Liver (tissue), 9 donors: ENCODE results near the gene FOXO1. TPM values are rescaled to one million over a fixed set of nuclear protein-coding genes. Genes with fewer than 3 reads are reported as not detected.

Experiments used
- DNase-seq: peaks from one replicate; pipeline ENCODE4 v3.0.0-alpha.2; 2017; ENCODE audit warnings: low spot score
- H3K27ac ChIP-seq, 2 donors: one replicate each; pipeline ENCODE4 v1.7.0; 2013; ENCODE audit warnings: inconsistent platforms in 2 of 2, low read length in 2 of 2, control low read depth in 1 of 2, low read depth in 1 of 2, mild to moderate bottlenecking in 1 of 2
- H3K27me3 ChIP-seq, 4 donors: one replicate each; pipeline versions ENCODE4 v1.6.1 to v1.7.0; 2013; ENCODE audit warnings: low read length in 3 of 4, inconsistent platforms in 1 of 4, mild to moderate bottlenecking in 1 of 4, moderate library complexity in 1 of 4; ENCODE audit not compliant: control insufficient read depth in 4 of 4, insufficient read depth in 4 of 4
- H3K36me3 ChIP-seq, 4 donors: one replicate each; pipeline versions ENCODE4 v1.6.1 to v1.7.0; 2013; ENCODE audit warnings: low read length in 3 of 4, mild to moderate bottlenecking in 3 of 4, low read depth in 1 of 4, moderate library complexity in 1 of 4; ENCODE audit not compliant: control insufficient read depth in 4 of 4, insufficient read depth in 3 of 4
- H3K4me1 ChIP-seq, 4 donors: one replicate each; pipeline versions ENCODE4 v1.6.1 to v1.7.0; 2013; ENCODE audit warnings: low read length in 3 of 4, mild to moderate bottlenecking in 3 of 4, moderate library complexity in 1 of 4; ENCODE audit not compliant: control insufficient read depth in 4 of 4, insufficient read depth in 4 of 4
- H3K4me3 ChIP-seq, 3 donors: one replicate each; pipeline versions ENCODE4 v1.6.1 to v1.7.0; 2013; ENCODE audit warnings: low read length in 3 of 3, control low read depth in 1 of 3, low read depth in 1 of 3, mild to moderate bottlenecking in 1 of 3
- H3K9ac ChIP-seq, 2 donors: one replicate each; pipeline ENCODE4 v1.7.0; 2013; ENCODE audit warnings: low read length in 2 of 2, mild to moderate bottlenecking in 2 of 2, moderate library complexity in 2 of 2, control low read depth in 1 of 2, low read depth in 1 of 2
- H3K9me3 ChIP-seq, 4 donors: one replicate each; pipeline versions ENCODE4 v1.6.1 to v1.7.0; 2013; ENCODE audit warnings: low read length in 3 of 4; ENCODE audit not compliant: control insufficient read depth in 4 of 4
- CTCF ChIP-seq: fragments of 150-350 bp; IDR thresholded peaks from 2 replicates; pipeline ENCODE4 v1.5.1; 2017; ENCODE audit warnings: improper control_type of control experiment, low read depth, low read length; ENCODE audit not compliant: missing input control
- EGR1 ChIP-seq, 2 donors: IDR thresholded peaks; 2 replicates each; pipeline ENCODE4 v1.6.1; 2016 to 2018; ENCODE audit warnings: antibody characterized with exemption in 2 of 2, low read depth in 2 of 2
- FOXA1 ChIP-seq: IDR thresholded peaks from 2 replicates; pipeline ENCODE4 v1.6.1; 2016; ENCODE audit warnings: antibody characterized with exemption
- FOXA2 ChIP-seq: IDR thresholded peaks from 2 replicates; pipeline ENCODE4 v1.6.1; 2016; ENCODE audit warnings: antibody characterized with exemption
- GABPA ChIP-seq, 2 donors: IDR thresholded peaks in 1 of 2; conservative IDR thresholded peaks in 1 of 2; 2 replicates each; pipeline ENCODE4 v1.6.1; 2016; ENCODE audit warnings: antibody characterized with exemption in 2 of 2, mild to moderate bottlenecking in 1 of 2, moderate library complexity in 1 of 2
- HNF4A ChIP-seq, 2 donors: conservative IDR thresholded peaks; 2 replicates each; pipeline ENCODE4 v1.6.1; 2016; ENCODE audit warnings: antibody characterized with exemption in 2 of 2, mild to moderate bottlenecking in 2 of 2
- HNF4G ChIP-seq: IDR thresholded peaks from 2 replicates; pipeline ENCODE4 v1.6.1; 2016; ENCODE audit warnings: antibody characterized with exemption
- JUND ChIP-seq, 2 donors: IDR thresholded peaks; 2 replicates each; pipeline ENCODE4 v1.6.1; 2016; ENCODE audit warnings: antibody characterized with exemption in 2 of 2
- MAX ChIP-seq: IDR thresholded peaks from 2 replicates; pipeline ENCODE4 v1.6.1; 2016; ENCODE audit warnings: antibody characterized with exemption
- NR2F2 ChIP-seq: IDR thresholded peaks from 2 replicates; pipeline ENCODE4 v1.6.1; 2016; ENCODE audit warnings: antibody characterized with exemption
- RAD21 ChIP-seq, 2 donors: IDR thresholded peaks; 2 replicates each; pipeline ENCODE4 v1.6.1; 2016; ENCODE audit warnings: antibody characterized with exemption in 2 of 2, mild to moderate bottlenecking in 2 of 2
- RXRA ChIP-seq, 2 donors: IDR thresholded peaks; 2 replicates each; pipeline ENCODE4 v1.6.1; 2017 to 2018; ENCODE audit warnings: antibody characterized with exemption in 2 of 2, mild to moderate bottlenecking in 1 of 2
- SP1 ChIP-seq: IDR thresholded peaks from 2 replicates; pipeline ENCODE4 v1.6.1; 2018; ENCODE audit warnings: antibody characterized with exemption, mild to moderate bottlenecking
- TAF1 ChIP-seq: conservative IDR thresholded peaks from 2 replicates; pipeline ENCODE4 v1.6.1; 2016; ENCODE audit warnings: antibody characterized with exemption, mild to moderate bottlenecking
- YY1 ChIP-seq: IDR thresholded peaks from 2 replicates; pipeline ENCODE4 v1.6.1; 2016; ENCODE audit warnings: antibody characterized with exemption, mild to moderate bottlenecking
- WGBS: extraction: QIAGEN DNeasy Blood & Tissue Kit; methylation state at CpG from one replicate; pipeline ENCODE4 v1.1.7; 2013; 5-methylcytosine and 5-hydroxymethylcytosine counted together
- polyA plus RNA-seq, 2 donors: library from polyadenylated mRNA; stranded (reverse) in 1 of 2; unstranded in 1 of 2; fragments of 200-250 nt in 1 of 2; fragments of >200 nt in 1 of 2; fragmentation: Nextera tagmentation in 1 of 2; extraction: Ambion mirVana in 1 of 2; gene quantifications; one replicate each; pipeline versions ENCODE4 v1.2.1 to v1.2.3, GENCODE V29; 2013 to 2015
- total RNA-seq, 2 donors: library from RNA; depleted of rRNA; stranded (reverse); fragments of >200 nt; gene quantifications; one replicate each; pipeline ENCODE4 v1.2.3, GENCODE V29; 2014
- TF ChIP-seq, protein P1 (sequence below): IDR thresholded peaks from 2 replicates; pipeline ENCODE4 v1.6.1; 2016; ENCODE audit warnings: antibody characterized with exemption
- TF ChIP-seq, protein P2 (sequence below): IDR thresholded peaks from 2 replicates; pipeline ENCODE4 v1.6.1; 2016; ENCODE audit warnings: antibody characterized with exemption, mild to moderate bottlenecking
- TF ChIP-seq, protein P3 (sequence below): IDR thresholded peaks from 2 replicates; pipeline ENCODE4 v1.6.1; 2016; ENCODE audit warnings: antibody characterized with exemption
- donor health status: healthy.
- donor health status: healthy.
- donor health status: healthy.
- donor health status: healthy.
- donor health status: healthy.

FOXO1 gene
- total and polyA plus RNA-seq, 4 donors = 5.4 to 23.6 (median 8.6) TPM

DNA sequence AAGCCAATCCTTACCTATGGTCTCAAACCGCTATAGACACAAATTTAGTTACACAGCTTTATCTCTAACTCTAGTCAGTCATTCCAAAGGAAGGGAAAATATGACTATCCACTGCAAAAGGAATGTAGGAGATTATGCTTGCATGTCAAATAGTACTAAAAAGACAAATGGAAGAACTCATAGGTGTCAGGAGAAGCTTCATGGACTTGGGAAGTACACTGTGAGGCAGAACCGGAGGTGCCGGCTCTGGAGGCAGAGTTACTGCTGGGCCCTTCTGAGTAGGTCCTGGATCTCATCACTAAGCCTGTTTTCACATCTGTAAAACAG lies 97.5 kb downstream of the FOXO1 start (continued):
- TF ChIP-seq CTCF = no peak
- TF ChIP-seq, protein P1, sequence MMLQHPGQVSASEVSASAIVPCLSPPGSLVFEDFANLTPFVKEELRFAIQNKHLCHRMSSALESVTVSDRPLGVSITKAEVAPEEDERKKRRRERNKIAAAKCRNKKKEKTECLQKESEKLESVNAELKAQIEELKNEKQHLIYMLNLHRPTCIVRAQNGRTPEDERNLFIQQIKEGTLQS = no peak

- no peaks in the 10 kb centered on the region for H3K9me3 ChIP-seq
- H3K27me3 ChIP-seq = no peaks in the 10 kb centered on the region
- no peak for TF ChIP-seq NR2F2
- no peak for TF ChIP-seq FOXA1
- TF ChIP-seq RAD21 (IDR thresholded peaks at IDR 0.05) = no peak
- TF ChIP-seq HNF4A (conservative IDR thresholded peaks at IDR 0.05) = peak; percentile 17 to 18
- no peak for TF ChIP-seq YY1
- TF ChIP-seq RXRA (IDR thresholded peaks at IDR 0.05) = peak in 1 of 2 donors; percentile 24
- no peak for TF ChIP-seq JUND (IDR thresholded peaks at IDR 0.05)
- no peak for TF ChIP-seq GABPA (IDR thresholded peaks at IDR 0.05 in 1 of 2, conservative IDR thresholded peaks at IDR 0.05 in 1 of 2)
- TF ChIP-seq, protein P2, sequence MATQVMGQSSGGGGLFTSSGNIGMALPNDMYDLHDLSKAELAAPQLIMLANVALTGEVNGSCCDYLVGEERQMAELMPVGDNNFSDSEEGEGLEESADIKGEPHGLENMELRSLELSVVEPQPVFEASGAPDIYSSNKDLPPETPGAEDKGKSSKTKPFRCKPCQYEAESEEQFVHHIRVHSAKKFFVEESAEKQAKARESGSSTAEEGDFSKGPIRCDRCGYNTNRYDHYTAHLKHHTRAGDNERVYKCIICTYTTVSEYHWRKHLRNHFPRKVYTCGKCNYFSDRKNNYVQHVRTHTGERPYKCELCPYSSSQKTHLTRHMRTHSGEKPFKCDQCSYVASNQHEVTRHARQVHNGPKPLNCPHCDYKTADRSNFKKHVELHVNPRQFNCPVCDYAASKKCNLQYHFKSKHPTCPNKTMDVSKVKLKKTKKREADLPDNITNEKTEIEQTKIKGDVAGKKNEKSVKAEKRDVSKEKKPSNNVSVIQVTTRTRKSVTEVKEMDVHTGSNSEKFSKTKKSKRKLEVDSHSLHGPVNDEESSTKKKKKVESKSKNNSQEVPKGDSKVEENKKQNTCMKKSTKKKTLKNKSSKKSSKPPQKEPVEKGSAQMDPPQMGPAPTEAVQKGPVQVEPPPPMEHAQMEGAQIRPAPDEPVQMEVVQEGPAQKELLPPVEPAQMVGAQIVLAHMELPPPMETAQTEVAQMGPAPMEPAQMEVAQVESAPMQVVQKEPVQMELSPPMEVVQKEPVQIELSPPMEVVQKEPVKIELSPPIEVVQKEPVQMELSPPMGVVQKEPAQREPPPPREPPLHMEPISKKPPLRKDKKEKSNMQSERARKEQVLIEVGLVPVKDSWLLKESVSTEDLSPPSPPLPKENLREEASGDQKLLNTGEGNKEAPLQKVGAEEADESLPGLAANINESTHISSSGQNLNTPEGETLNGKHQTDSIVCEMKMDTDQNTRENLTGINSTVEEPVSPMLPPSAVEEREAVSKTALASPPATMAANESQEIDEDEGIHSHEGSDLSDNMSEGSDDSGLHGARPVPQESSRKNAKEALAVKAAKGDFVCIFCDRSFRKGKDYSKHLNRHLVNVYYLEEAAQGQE = no peak
- TF ChIP-seq MAX = no peak
- no peak for TF ChIP-seq TAF1
- TF ChIP-seq SP1 = no peak
- TF ChIP-seq HNF4G = no peak
- TF ChIP-seq, protein P1 = no peak
- no peak for TF ChIP-seq EGR1 (IDR thresholded peaks at IDR 0.05; ENCODE audit: low read depth in 2 of 2)
- no peak for TF ChIP-seq FOXA2
- TF ChIP-seq, protein P3, sequence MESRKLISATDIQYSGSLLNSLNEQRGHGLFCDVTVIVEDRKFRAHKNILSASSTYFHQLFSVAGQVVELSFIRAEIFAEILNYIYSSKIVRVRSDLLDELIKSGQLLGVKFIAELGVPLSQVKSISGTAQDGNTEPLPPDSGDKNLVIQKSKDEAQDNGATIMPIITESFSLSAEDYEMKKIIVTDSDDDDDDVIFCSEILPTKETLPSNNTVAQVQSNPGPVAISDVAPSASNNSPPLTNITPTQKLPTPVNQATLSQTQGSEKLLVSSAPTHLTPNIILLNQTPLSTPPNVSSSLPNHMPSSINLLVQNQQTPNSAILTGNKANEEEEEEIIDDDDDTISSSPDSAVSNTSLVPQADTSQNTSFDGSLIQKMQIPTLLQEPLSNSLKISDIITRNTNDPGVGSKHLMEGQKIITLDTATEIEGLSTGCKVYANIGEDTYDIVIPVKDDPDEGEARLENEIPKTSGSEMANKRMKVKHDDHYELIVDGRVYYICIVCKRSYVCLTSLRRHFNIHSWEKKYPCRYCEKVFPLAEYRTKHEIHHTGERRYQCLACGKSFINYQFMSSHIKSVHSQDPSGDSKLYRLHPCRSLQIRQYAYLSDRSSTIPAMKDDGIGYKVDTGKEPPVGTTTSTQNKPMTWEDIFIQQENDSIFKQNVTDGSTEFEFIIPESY = no peak
- DNase-seq = no peak
- H3K9ac ChIP-seq = no peak overlapping the region
- no peaks in the 10 kb centered on the region for H3K36me3 ChIP-seq
- H3K27ac ChIP-seq = peak overlapping the region; percentile 41 to 53
- peaks cover 23 to 49% (median 35%) of the 10 kb centered on the region in 4 donors for H3K4me1 ChIP-seq
- 26% methylated on average over 10 of the region's 10 CpGs for WGBS
- H3K4me3 ChIP-seq = no peak overlapping the region
Observed at GRCh38 chr13:40568246-40569023, 98.0 kb downstream of the FOXO1 start.
